Fibroblast of upper back skin (primary cell): ENCODE results near the gene PRODH.
"Not testable (repeated sequence)": the region's sequence is repeated elsewhere in the genome, so short reads cannot be mapped to it uniquely, and the experiment has no call there.

Experiments used
- DNase-seq: peaks from one replicate; pipeline ENCODE4 v3.0.0-alpha.2; 2013

PRODH gene

DNA sequence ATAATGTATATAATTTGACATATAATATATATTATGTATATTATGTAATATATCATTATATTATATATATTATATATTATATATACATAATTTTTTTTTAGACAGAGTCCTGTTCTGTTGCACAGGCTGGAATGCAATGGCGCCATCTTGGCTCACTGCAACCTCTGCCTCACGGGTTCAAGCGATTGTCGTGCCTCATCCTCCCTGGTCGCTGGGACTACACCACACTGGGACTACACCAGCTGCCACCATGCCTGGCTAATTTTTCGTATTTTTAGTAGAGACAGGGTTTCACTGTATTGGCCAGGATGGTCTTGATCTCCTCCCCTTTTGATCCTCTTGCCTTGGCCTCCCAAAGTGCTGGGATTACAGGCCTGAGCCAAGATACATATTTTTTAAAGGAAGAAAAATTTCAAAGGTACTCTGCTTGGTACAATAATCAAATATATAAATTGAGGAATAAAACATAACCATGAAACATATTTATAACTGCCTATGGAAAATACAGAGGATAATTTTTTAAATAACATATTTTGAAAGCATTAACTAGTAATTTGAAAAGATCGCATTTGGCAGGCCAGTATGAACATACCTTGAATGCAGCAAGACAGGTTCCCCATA, 39.9 kb downstream of the PRODH start:
- DNase-seq = not testable (repeated sequence)

DNA sequence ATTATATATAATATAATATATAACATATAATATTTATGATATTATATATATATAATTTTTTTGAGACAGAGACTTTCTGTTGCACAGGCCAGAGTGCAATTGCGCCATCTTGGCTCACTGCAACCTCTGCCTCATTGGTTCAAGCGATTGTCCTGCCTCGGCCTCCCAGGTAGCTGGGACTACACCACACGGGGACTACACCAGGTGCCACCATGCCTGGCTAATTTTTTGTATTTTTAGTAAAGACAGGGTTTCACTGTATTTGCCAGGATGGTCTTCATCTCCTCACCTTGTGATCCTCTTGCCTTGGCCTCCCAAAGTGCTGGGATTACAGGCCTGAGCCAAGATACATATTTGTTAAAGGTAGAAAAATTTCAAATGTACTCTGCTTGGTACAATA, 42.3 kb downstream of the PRODH start:
- DNase-seq = not testable (repeated sequence)

DNA sequence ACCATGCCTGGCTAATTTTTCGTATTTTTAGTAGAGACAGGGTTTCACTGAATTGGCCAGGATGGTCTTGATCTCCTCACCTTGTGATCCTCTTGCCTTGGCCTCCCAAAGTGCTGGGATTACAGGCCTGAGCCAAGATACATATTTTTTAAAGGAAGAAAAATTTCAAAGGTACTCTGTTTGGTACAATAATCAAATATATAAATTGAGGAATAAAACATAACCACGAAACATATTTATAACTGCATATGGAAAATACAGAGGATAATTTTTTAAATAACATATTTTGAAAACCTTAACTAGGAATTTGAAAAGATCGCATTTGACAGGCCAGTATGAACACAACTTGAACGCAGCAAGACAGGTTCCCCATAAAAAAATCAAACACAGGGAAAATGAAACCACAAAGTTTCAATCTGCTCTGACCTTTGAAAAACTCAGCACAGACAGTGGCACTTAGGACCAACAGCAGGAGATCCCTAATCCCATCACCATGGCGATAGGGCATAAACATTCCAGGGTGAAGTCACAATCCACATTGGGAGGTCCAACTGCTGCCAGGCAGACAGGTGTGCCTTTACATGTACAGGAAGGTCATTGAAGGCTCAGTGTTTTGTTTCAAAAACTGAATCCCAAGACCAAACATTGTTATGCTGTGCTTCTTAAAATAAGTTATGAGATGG, 45.4 kb downstream of the PRODH start:
- DNase-seq = not testable (repeated sequence)

DNA sequence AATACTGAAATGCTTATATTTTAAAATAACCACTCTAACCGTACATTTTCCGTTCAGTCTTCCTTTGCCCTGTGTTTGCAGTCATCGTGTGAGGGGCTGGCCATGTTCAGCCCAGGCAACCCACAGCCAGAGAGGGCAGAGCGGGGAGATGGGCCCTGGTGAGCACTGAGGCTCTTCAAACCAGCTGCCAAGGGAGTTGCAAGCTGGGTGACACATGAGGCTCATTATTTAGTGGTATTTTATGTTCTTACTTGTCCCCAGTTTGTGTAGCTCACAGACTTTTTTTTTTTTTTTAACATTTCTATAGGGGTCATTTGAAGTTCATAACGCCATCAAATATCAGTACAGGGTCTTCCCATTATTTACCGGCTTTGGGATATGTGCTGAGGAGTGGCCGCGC, 48.0 kb downstream of the PRODH start:
- no peak for DNase-seq

DNA sequence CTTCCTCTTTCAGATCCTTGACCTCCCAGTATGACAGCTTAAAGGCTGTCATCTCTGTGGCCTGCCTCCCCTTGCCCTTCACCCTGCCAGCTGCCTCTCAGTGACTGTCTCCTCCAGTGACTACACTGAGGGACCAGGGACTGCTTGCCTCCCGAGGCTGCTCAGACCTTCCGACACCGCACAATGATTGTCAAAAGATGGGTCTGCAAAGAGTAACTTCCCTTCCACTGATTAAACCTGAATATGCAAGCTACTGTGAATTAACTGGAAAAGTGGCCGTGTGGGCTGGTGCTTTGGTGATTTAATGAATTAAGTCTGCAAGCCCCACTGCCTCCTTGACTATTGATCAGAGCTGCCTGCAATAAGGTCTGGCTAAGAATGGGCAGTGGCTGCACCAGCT, 51.6 kb downstream of the PRODH start:
- DNase-seq = not testable (repeated sequence)

DNA sequence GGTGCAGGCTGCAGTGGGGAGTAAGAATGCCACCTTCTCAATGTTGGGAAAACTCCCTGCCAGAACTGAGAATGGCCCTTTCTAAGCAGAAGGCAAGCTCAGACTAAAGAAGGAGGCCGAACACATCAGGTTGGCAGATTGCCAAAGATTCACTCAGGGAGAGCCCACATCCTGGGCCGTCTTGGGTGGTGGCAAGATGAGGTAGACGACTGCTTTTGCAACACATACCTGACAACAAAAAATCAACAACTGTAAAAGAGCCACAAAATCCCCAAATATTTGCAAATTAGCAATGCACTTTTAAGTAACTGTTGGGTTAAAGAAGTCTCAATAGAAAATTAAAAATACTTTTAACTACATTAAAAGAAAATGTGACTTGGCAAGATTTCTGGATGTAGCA, 54.8 kb downstream of the PRODH start:
- DNase-seq = not testable (repeated sequence)
